ENCODE data around the gene SLC51B. TPM values are rescaled to one million over a fixed set of nuclear protein-coding genes. Genes with fewer than 3 reads are reported as not detected.

Gene SLC51B
- total and polyA plus RNA-seq, 7 donors, result 0.04 to 0.07 TPM; not detected in 5

GRCh38 chr15:65095011-65095746, 50.0 kb downstream of the SLC51B start:
- DNase-seq (no peak), ATAC-seq (no peak)
- Histone ChIP-seq H3K4me3 (no peak overlapping the region), H3K27me3 (ENCODE audit: insufficient read depth in 3 of 3, low read length in 2 of 3) (no peaks in the 10 kb centered on the region), H3K4me1 (peaks cover 9% of the 10 kb centered on the region), H3K9me3 (no peaks in the 10 kb centered on the region), H3K36me3 (ENCODE audit: insufficient read depth in 1 of 2, low read depth in 1 of 2) (peaks cover 4 to 39% of the 10 kb centered on the region in 2 donors), H3K27ac (no peak overlapping the region)
- TF ChIP-seq CTCF (IDR thresholded peaks at IDR 0.05), result no peak
- WGBS, 3 donors, result 72 to 81% (median 76%) methylated on average over 5 of the region's 5 CpGs
- intact Hi-C loops (cut with DNase I), result no loop called here

GRCh38 chr15:65095747-65096104, 50.5 kb downstream of the SLC51B start:
- no peaks in the 10 kb centered on the region for H3K9me3 ChIP-seq
- no peak overlapping the region for H3K27ac ChIP-seq
- no peaks in the 10 kb centered on the region for H3K27me3 ChIP-seq (ENCODE audit: insufficient read depth in 3 of 3, low read length in 2 of 3)
- intact Hi-C loops (cut with DNase I), result no loop called here
- DNase-seq (no peak), ATAC-seq (no peak)
- H3K4me1 ChIP-seq, result peaks cover 9% of the 10 kb centered on the region
- TF ChIP-seq CTCF (IDR thresholded peaks at IDR 0.05), result no peak
- no peak overlapping the region for H3K4me3 ChIP-seq
- peaks cover 4 to 44% of the 10 kb centered on the region in 2 donors for H3K36me3 ChIP-seq (ENCODE audit: insufficient read depth in 1 of 2, low read depth in 1 of 2)
- WGBS, 3 donors, result 54 to 90% (median 75%) methylated on average over 6 of the region's 6 CpGs

- no peak for TF ChIP-seq CTCF (IDR thresholded peaks at IDR 0.05)
- DNase-seq, result no peak
- Histone ChIP-seq H3K4me1 (peaks cover 9% of the 10 kb centered on the region), H3K27ac (no peak overlapping the region), H3K36me3 (ENCODE audit: insufficient read depth in 1 of 2, low read depth in 1 of 2) (peaks cover 4 to 51% of the 10 kb centered on the region in 2 donors), H3K4me3 (no peak overlapping the region), H3K27me3 (ENCODE audit: insufficient read depth in 3 of 3, low read length in 2 of 3) (no peaks in the 10 kb centered on the region), H3K9me3 (no peaks in the 10 kb centered on the region)
- whole genome bisulfite sequencing, 3 donors, result 74 to 91% (median 79%) methylated on average over 6 of the region's 6 CpGs
- intact Hi-C loops (cut with DNase I), result no loop called here
- no peak for ATAC-seq
Observed at GRCh38 chr15:65096481-65097385, 51.5 kb downstream of the SLC51B start.

- no peak for ATAC-seq
- no peaks in the 10 kb centered on the region for H3K9me3 ChIP-seq
- no peak for TF ChIP-seq CTCF (IDR thresholded peaks at IDR 0.05)
- H3K4me3 ChIP-seq, result no peak overlapping the region
- intact Hi-C loops (cut with DNase I), result no loop called here
- no peak for DNase-seq
- H3K27ac ChIP-seq, result no peak overlapping the region
- peaks cover 9% of the 10 kb centered on the region for H3K4me1 ChIP-seq
- peaks cover 4 to 57% of the 10 kb centered on the region in 2 donors for H3K36me3 ChIP-seq (ENCODE audit: insufficient read depth in 1 of 2, low read depth in 1 of 2)
- WGBS, 3 donors, result 90 to 92% (median 92%) methylated on average over 7 of the region's 7 CpGs
- no peaks in the 10 kb centered on the region for H3K27me3 ChIP-seq (ENCODE audit: insufficient read depth in 3 of 3, low read length in 2 of 3)
Observed at GRCh38 chr15:65097651-65098263, 52.6 kb downstream of the SLC51B start.

All from psoas muscle (tissue), 8 donors.